Measurements from ENCODE around the gene PAPPA.

DNA sequence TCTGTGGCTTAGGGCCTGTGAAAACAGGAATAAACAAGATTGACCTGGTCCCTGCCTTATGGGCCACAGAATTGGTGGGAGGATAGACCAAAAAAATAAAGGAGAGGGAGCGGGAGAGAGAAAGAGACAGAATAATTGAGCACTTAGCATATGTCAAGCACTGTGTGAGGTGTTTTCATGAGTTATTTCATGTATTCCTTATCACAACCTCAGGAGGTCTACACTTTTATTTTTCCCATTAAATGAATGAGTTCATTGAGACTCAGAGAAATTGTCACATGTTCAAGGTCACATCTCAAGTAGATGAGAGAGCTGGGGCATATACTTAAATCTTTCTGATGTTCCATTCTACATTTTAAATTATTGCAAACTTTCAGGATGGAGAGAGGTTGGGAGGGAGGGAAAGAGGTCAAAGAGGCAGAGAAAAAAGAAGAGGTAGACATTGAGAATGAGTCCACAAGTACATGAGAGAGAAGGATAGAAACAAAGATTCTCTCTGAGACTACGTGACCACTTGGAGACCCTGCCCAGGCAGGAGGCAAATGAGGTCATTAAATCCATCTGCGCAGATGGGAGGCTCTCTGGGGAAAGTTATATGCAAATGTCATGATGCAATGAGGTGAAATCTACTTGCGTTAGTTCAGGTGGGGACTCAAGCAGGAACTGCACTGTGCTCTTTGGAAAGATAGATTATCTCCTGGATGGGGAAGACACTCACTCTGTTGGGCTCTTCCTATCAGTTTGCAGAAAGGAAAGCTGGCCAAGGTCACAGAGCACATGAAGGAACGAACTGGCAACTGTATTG lies 241.5 kb downstream of the PAPPA start:
- no peak for TF ChIP-seq POLR2A (IDR thresholded peaks at IDR 0.05)
- TF ChIP-seq, protein P1, sequence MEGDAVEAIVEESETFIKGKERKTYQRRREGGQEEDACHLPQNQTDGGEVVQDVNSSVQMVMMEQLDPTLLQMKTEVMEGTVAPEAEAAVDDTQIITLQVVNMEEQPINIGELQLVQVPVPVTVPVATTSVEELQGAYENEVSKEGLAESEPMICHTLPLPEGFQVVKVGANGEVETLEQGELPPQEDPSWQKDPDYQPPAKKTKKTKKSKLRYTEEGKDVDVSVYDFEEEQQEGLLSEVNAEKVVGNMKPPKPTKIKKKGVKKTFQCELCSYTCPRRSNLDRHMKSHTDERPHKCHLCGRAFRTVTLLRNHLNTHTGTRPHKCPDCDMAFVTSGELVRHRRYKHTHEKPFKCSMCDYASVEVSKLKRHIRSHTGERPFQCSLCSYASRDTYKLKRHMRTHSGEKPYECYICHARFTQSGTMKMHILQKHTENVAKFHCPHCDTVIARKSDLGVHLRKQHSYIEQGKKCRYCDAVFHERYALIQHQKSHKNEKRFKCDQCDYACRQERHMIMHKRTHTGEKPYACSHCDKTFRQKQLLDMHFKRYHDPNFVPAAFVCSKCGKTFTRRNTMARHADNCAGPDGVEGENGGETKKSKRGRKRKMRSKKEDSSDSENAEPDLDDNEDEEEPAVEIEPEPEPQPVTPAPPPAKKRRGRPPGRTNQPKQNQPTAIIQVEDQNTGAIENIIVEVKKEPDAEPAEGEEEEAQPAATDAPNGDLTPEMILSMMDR (IDR thresholded peaks at IDR 0.05), result no peak

Measured in uterus (tissue), 2 donors.